Smooth muscle cell (in vitro differentiated cells): ENCODE data around the gene NBAS. TPM values are rescaled to one million over a fixed set of nuclear protein-coding genes. Genes with fewer than 3 reads are reported as not detected.

Experiments used
- DNase-seq: peaks from one replicate; lab custom pipeline; 2025; ENCODE audit not compliant: unreplicated experiment; lab: John Stamatoyannopoulos, UW
- H2AFZ ChIP-seq: fragments of 200-600 bp; sonication (generic); 2 replicates; pipeline ENCODE4 v1.6.0; 2016; ENCODE audit warnings: antibody characterized with exemption, low read depth, mild to moderate bottlenecking
- H3F3A ChIP-seq: fragments of 200-600 bp; sonication (generic); 2 replicates; pipeline ENCODE4 v1.6.0; 2017; ENCODE audit warnings: antibody characterized with exemption, low read depth
- H3K27ac ChIP-seq: fragments of 200-600 bp; sonication (generic); 2 replicates; pipeline ENCODE4 v1.5.1; 2016; ENCODE audit warnings: low read depth, mild to moderate bottlenecking
- H3K27me3 ChIP-seq: fragments of 200-600 bp; sonication (generic); 2 replicates; pipeline ENCODE4 v1.6.1; 2016; ENCODE audit warnings: low read depth, mild to moderate bottlenecking
- H3K36me3 ChIP-seq: fragments of 200-600 bp; sonication (generic); 2 replicates; pipeline ENCODE4 v1.5.1; 2016; ENCODE audit warnings: low read depth
- H3K4me1 ChIP-seq: fragments of 200-600 bp; sonication (generic); 2 replicates; pipeline ENCODE4 v1.5.1; 2016; ENCODE audit warnings: low read depth
- H3K4me2 ChIP-seq: fragments of 200-600 bp; sonication (generic); 2 replicates; pipeline ENCODE4 v1.6.0; 2016; ENCODE audit warnings: mild to moderate bottlenecking
- H3K4me3 ChIP-seq: fragments of 200-600 bp; sonication (generic); 2 replicates; pipeline ENCODE4 v1.5.1; 2016; ENCODE audit warnings: mild to moderate bottlenecking
- H3K79me2 ChIP-seq: fragments of 200-600 bp; sonication (generic); 2 replicates; pipeline ENCODE4 v1.6.0; 2016; ENCODE audit warnings: low read depth, mild to moderate bottlenecking
- H3K9ac ChIP-seq: fragments of 200-600 bp; sonication (generic); 2 replicates; pipeline ENCODE4 v1.6.0; 2016; ENCODE audit warnings: low read depth
- H3K9me3 ChIP-seq: fragments of 200-600 bp; sonication (generic); replicated peaks from 2 replicates; pipeline ENCODE4 v1.5.1; 2016; ENCODE audit warnings: low read depth
- H4K20me1 ChIP-seq: fragments of 200-600 bp; sonication (generic); 2 replicates; pipeline ENCODE4 v1.6.0; 2016; ENCODE audit warnings: low read depth
- CTCF ChIP-seq: fragments of 200-600 bp; sonication (generic); IDR thresholded peaks from 2 replicates; pipeline ENCODE4 v1.5.1; 2017; ENCODE audit warnings: borderline replicate concordance, mild to moderate bottlenecking, antibody characterized with exemption; ENCODE audit not compliant: insufficient read depth, poor library complexity, severe bottlenecking
- WGBS: methylation state at CpG from one replicate; pipeline ENCODE4 v1.1.7; 2016; ENCODE audit warnings: low lambda C conversion rate; 5-methylcytosine and 5-hydroxymethylcytosine counted together
- polyA plus RNA-seq: library from polyadenylated mRNA; unstranded; fragments of >200 nt; fragmentation: Nextera tagmentation; extraction: Ambion mirVana; gene quantifications from 2 replicates; pipeline ENCODE4 v1.2.1, GENCODE V29; 2016
- total RNA-seq: library from RNA; depleted of rRNA; stranded (reverse); fragments of >200 nt; gene quantifications from 2 replicates; pipeline ENCODE4 v1.2.3, GENCODE V29; 2014

The NBAS gene
- total and polyA plus RNA-seq, 2 experiments from 2014 or later: 31.2 to 51.1 TPM

- Histone ChIP-seq H3K79me2 (no peaks in the 10 kb centered on the region), H3K4me2 (no peak overlapping the region), H3K4me1 (no peaks in the 10 kb centered on the region), H3K9me3 (no peaks in the 10 kb centered on the region), H3K9ac (no peak overlapping the region), H2AFZ (no peak overlapping the region), H4K20me1 (peaks cover 3% of the 10 kb centered on the region), H3K36me3 (peaks cover 5% of the 10 kb centered on the region), H3K4me3 (no peak overlapping the region), H3K27me3 (no peaks in the 10 kb centered on the region), H3F3A (no peaks in the 10 kb centered on the region), H3K27ac (no peak overlapping the region)
- DNase-seq: no peak
- 93% methylated on average over 8 of the region's 8 CpGs for WGBS
- no peak for TF ChIP-seq CTCF
These were observed 262.4 kb downstream of the NBAS start for GRCh38 chr2:15298770-15299169.

GRCh38 chr2:15293262-15293937 is 267.7 kb downstream of the NBAS start:
- Histone ChIP-seq H3K4me1 (no peaks in the 10 kb centered on the region), H3K36me3 (peaks cover 7% of the 10 kb centered on the region), H3K27me3 (no peaks in the 10 kb centered on the region), H3F3A (no peaks in the 10 kb centered on the region), H3K79me2 (no peaks in the 10 kb centered on the region), H4K20me1 (peaks cover 13% of the 10 kb centered on the region), H2AFZ (no peak overlapping the region), H3K4me2 (no peak overlapping the region), H3K9ac (no peak overlapping the region), H3K27ac (no peak overlapping the region), H3K9me3 (no peaks in the 10 kb centered on the region), H3K4me3 (no peak overlapping the region)
- WGBS: 96% methylated on average over 3 of the region's 3 CpGs
- no peak for TF ChIP-seq CTCF
- no peak for DNase-seq

DNA sequence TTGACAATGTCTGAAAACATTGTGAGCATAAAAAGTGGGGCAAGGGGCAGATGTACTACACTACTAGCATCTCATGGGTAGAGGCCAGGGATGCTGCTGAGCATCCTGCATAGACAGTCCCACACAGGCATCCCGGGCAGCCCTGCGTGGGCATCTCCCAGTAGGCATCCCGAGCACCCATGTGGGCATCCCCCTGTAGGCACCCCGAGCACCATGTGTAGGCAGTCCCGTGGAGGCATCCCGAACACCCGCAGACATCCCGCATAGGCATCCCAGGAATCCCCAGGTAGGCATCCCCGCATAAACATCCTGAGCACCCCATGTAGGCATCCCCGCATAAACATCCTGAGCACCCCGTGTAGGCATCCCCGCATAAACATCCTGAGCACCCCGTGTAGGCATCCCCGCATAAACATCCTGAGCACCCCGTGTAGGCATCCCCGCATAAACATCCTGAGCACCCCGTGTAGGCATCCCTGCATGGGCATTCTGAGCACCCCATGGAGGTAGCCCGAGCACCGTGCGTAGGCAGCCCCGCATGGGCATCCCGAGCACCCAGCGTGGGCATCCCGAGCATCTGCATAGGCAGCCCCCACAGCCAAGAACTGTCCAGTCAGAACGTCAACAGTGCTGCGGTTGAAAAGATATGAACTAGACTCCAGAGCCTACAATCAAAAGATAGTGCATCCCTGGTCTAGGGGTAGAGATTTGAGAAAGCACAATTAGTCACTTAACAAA is 273.5 kb downstream of the NBAS start:
- Histone ChIP-seq H4K20me1 (peaks cover 16% of the 10 kb centered on the region), H2AFZ (no peak overlapping the region), H3K9me3 (no peaks in the 10 kb centered on the region), H3K4me1 (no peaks in the 10 kb centered on the region), H3K9ac (no peak overlapping the region), H3K79me2 (no peaks in the 10 kb centered on the region), H3K4me3 (no peak overlapping the region), H3F3A (no peaks in the 10 kb centered on the region), H3K27me3 (no peaks in the 10 kb centered on the region), H3K4me2 (no peak overlapping the region), H3K36me3 (peaks cover 9% of the 10 kb centered on the region), H3K27ac (no peak overlapping the region)
- no peak for TF ChIP-seq CTCF
- no peak for DNase-seq
- 96% methylated on average over 26 of the region's 26 CpGs for WGBS
